Common myeloid progenitor, CD34-positive (primary cell): ENCODE measurements around the gene STARD13.

ENCODE experiments used
- CTCF ChIA-PET: fragments of 350-600 bp; sonication (Branson Sonifier 250); formaldehyde crosslinking; loops from one replicate; lab custom pipeline; 2021; ENCODE audit warnings: antibody characterized with exemption; lab: Charles Lee
- POLR2A ChIA-PET: fragments of 350-600 bp; sonication (Branson Sonifier 250); formaldehyde crosslinking; loops from one replicate; lab custom pipeline; 2021; ENCODE audit warnings: antibody characterized with exemption; lab: Charles Lee
- DNase-seq, 3 donors: peaks; one replicate each; pipeline versions ENCODE4 v3.0.0 to v3.0.0-alpha.2; 2013
- H3K27ac ChIP-seq, 2 experiments: 1 replicate in 1 of 2; 2 replicates in 1 of 2; pipeline ENCODE4 v1.7.0; 2013; ENCODE audit warnings: inconsistent platforms in 2 of 2, low read length in 2 of 2, mild to moderate bottlenecking in 2 of 2, low read depth in 1 of 2, moderate library complexity in 1 of 2; ENCODE audit not compliant: severe bottlenecking in 2 of 2, insufficient read depth in 1 of 2, poor library complexity in 1 of 2
- H3K27me3 ChIP-seq, 5 experiments: replicated peaks in 2 of 5; 1 replicate in 3 of 5; 2 replicates in 2 of 5; pipeline versions ENCODE4 v1.6.1 to v1.7.0; 2013; ENCODE audit warnings: low read length in 4 of 5, mild to moderate bottlenecking in 2 of 5, moderate library complexity in 2 of 5, inconsistent platforms in 1 of 5; ENCODE audit not compliant: insufficient read depth in 5 of 5, control insufficient read depth in 4 of 5
- H3K36me3 ChIP-seq, 4 experiments: 1 replicate in 2 of 4; 2 replicates in 2 of 4; pipeline versions ENCODE4 v1.6.1 to v1.7.0; 2013; ENCODE audit warnings: low read length in 3 of 4, control low read depth in 1 of 4, mild to moderate bottlenecking in 1 of 4; ENCODE audit not compliant: control insufficient read depth in 4 of 4, insufficient read depth in 4 of 4
- H3K4me1 ChIP-seq, 4 experiments: 1 replicate in 3 of 4; 2 replicates in 1 of 4; pipeline versions ENCODE4 v1.6.1 to v1.7.1; 2013; ENCODE audit warnings: low read length in 3 of 4, mild to moderate bottlenecking in 3 of 4, control low read depth in 1 of 4, inconsistent platforms in 1 of 4, moderate library complexity in 1 of 4; ENCODE audit not compliant: control insufficient read depth in 4 of 4, insufficient read depth in 4 of 4; ENCODE audit errors: control extremely low read depth in 1 of 4
- H3K4me3 ChIP-seq, 7 experiments: 1 replicate in 4 of 7; 2 replicates in 3 of 7; pipeline versions ENCODE4 v1.5.1 to v1.7.0; 2013; ENCODE audit warnings: mild to moderate bottlenecking in 7 of 7, low read length in 6 of 7, moderate library complexity in 6 of 7, inconsistent platforms in 2 of 7, low read depth in 2 of 7, control low read depth in 1 of 7; ENCODE audit not compliant: insufficient read depth in 4 of 7, control insufficient read depth in 1 of 7; ENCODE audit errors: extremely low read depth in 1 of 7
- H3K9me3 ChIP-seq, 5 experiments: 1 replicate in 4 of 5; 2 replicates in 1 of 5; pipeline versions ENCODE4 v1.6.1 to v1.7.1; 2013; ENCODE audit warnings: low read length in 4 of 5, mild to moderate bottlenecking in 2 of 5, inconsistent platforms in 1 of 5, low read depth in 1 of 5, moderate library complexity in 1 of 5; ENCODE audit not compliant: control insufficient read depth in 4 of 5, insufficient read depth in 2 of 5; ENCODE audit errors: control extremely low read depth in 1 of 5
- WGBS: methylation state at CpG from one replicate; pipeline ENCODE4 v1.1.5; 2013; ENCODE audit not compliant: insufficient coverage; 5-methylcytosine and 5-hydroxymethylcytosine counted together

STARD13 gene

GRCh38 chr13:33323801-33324510 is 38.4 kb upstream of the STARD13 start:
- no peaks in the 10 kb centered on the region for H3K27me3 ChIP-seq
- ChIA-PET POLR2A (no interaction called here), CTCF (no interaction called here)
- no peaks in the 10 kb centered on the region for H3K9me3 ChIP-seq
- DNase-seq, result no peak
- H3K4me1 ChIP-seq, result peaks cover 0 to 3% (median 0%) of the 10 kb centered on the region in 4 experiments
- no peak overlapping the region for H3K4me3 ChIP-seq
- H3K36me3 ChIP-seq, result no peaks in the 10 kb centered on the region
- 100% methylated on average over 4 of the region's 7 CpGs for WGBS
- no peak overlapping the region for H3K27ac ChIP-seq

DNA sequence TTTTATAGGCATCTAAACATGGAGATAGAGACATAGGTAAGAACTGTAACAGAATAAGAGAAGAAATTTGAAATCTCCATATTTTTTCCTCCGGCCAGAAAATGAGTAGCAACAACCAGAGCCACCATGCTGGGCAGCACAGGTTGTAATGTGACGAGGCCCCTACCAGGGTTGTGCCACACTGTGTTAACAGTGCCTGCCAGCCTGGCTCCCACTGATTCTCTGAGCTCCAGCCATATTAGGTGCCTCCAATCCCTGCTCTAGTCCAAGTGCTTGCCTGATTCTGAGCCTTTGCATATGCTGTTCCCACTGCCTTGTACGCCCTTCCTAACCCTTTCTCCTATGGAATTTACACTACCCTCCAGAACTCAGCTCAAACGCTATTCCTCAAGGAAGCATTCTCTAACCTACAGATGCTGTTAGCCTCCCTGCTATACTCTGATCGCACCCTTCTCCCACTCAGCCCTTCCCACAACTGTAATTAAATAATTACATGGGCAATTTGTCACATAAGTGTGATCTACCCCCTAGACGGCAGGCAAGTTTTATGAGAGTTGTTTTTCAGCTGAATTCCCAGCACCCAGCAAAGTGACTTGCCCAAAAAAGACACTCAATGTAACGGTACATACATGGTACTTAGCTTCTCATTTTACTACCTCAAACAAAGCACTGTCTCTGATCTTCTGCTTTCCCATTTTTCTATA is 37.6 kb upstream of the STARD13 start:
- H3K36me3 ChIP-seq, result no peaks in the 10 kb centered on the region
- CTCF ChIA-PET, result no interaction called here
- no peaks in the 10 kb centered on the region for H3K9me3 ChIP-seq
- POLR2A ChIA-PET, result no interaction called here
- WGBS, result 96% methylated on average over 6 of the region's 7 CpGs
- H3K4me1 ChIP-seq, result peaks cover 0 to 3% (median 0%) of the 10 kb centered on the region in 4 experiments
- no peak overlapping the region for H3K4me3 ChIP-seq
- H3K27me3 ChIP-seq, result no peaks in the 10 kb centered on the region
- DNase-seq, result no peak
- H3K27ac ChIP-seq, result no peak overlapping the region

DNA sequence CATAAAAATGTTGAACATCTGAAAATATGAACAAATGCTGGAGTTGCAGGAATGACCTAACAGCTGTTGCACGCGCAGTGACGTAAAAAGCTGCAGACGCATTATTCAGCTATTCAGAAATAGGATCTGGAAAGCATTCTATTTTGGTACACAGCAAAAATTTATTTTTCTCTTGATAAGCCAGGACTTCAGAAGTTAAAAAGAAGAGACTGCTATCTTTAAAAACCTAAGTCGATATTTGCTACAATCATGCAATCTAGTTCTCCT is 36.9 kb upstream of the STARD13 start:
- Histone ChIP-seq H3K4me3 (no peak overlapping the region), H3K27ac (no peak overlapping the region), H3K36me3 (no peaks in the 10 kb centered on the region), H3K9me3 (peaks cover 0 to 2% (median 0%) of the 10 kb centered on the region in 5 experiments), H3K4me1 (peaks cover 0 to 3% (median 0%) of the 10 kb centered on the region in 4 experiments), H3K27me3 (no peaks in the 10 kb centered on the region)
- WGBS, result 100% methylated on average over 4 of the region's 5 CpGs
- ChIA-PET CTCF (no interaction called here), POLR2A (no interaction called here)
- no peak for DNase-seq

DNA sequence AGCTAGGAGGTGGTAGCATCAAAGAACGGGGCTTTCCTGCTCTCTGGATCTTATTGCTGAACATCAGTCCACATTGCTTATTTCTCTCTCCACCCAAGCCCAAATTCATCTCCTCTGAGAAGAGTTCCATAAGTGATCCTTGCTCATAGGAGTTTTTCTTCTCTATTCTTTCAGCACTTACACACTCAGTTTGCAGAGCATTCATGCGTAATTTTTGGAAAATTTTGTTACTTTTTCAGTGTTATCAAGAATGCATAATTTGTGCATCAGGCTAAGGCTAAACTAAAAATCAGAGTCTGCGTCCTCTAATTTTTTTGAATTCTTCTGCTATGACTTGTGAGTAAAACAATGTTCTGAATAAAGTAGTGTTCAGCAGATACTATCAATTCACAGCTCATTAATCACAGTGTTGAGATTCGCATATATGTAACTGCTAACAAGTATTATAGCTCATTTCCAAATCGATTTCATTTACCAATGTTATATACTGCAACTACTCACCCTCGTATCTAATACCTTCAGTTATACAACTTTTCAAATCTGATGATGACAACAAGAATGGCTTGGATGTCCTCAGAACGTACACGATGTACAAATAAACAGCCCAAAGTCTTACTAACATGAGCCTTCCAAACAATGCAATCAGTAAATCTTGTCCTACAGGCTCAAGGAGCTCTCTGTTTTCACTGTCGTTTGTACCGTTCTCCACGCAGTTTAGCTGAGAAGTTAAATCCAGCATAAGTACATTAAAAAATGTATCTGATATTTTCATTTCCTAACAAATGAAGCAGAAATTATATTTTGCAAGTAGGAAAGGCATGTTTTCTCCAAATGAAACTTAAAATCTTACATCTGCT is 36.4 kb upstream of the STARD13 start:
- POLR2A ChIA-PET, result no interaction called here
- Histone ChIP-seq H3K27me3 (no peaks in the 10 kb centered on the region), H3K27ac (no peak overlapping the region), H3K4me3 (no peak overlapping the region), H3K9me3 (peaks cover 0 to 2% (median 0%) of the 10 kb centered on the region in 5 experiments), H3K4me1 (peaks cover 0 to 3% (median 0%) of the 10 kb centered on the region in 4 experiments), H3K36me3 (no peaks in the 10 kb centered on the region)
- no peak for DNase-seq
- CTCF ChIA-PET, result interaction anchor here (0.6 kb wide), 1 partner anchor 134 kb away, joined by 3 read pairs; no protein-coding TSS in a partner anchor
- WGBS, result 95% methylated on average over 6 of the region's 11 CpGs

GRCh38 chr13:33319859-33320258 is 34.3 kb upstream of the STARD13 start:
- Histone ChIP-seq H3K27me3 (no peaks in the 10 kb centered on the region), H3K9me3 (peaks cover 0 to 2% (median 0%) of the 10 kb centered on the region in 5 experiments), H3K36me3 (no peaks in the 10 kb centered on the region), H3K4me1 (no peaks in the 10 kb centered on the region), H3K27ac (no peak overlapping the region), H3K4me3 (no peak overlapping the region)
- WGBS, result no CpG with 5 or more reads among the region's 1 CpG
- CTCF ChIA-PET, result interaction anchor here (1.2 kb wide), 1 partner anchor 8 kb away, joined by 3 read pairs; no protein-coding TSS in a partner anchor
- no peak for DNase-seq
- POLR2A ChIA-PET, result no interaction called here

GRCh38 chr13:33318744-33319143 is 33.2 kb upstream of the STARD13 start:
- peaks cover 0 to 2% (median 0%) of the 10 kb centered on the region in 5 experiments for H3K9me3 ChIP-seq
- ChIA-PET CTCF (no interaction called here), POLR2A (no interaction called here)
- no peaks in the 10 kb centered on the region for H3K4me1 ChIP-seq
- no peak overlapping the region for H3K4me3 ChIP-seq
- H3K36me3 ChIP-seq, result no peaks in the 10 kb centered on the region
- no peak for DNase-seq
- H3K27ac ChIP-seq, result no peak overlapping the region
- no CpG with 5 or more reads among the region's 2 CpGs for WGBS
- no peaks in the 10 kb centered on the region for H3K27me3 ChIP-seq
